Transverse colon (tissue), 4 donors: ENCODE data around the gene RBM42. TPM values are rescaled to one million over a fixed set of nuclear protein-coding genes. Genes with fewer than 3 reads are reported as not detected.

ENCODE experiments used
- DNase-seq: peaks from one replicate; pipeline ENCODE4 v3.0.0-alpha.2; 2019
- H3K27ac ChIP-seq, 4 donors: fragments of 200-600 bp; sonication (generic); 2 replicates each; pipeline ENCODE4 v1.5.1; 2016 to 2018; ENCODE audit warnings: inconsistent platforms in 4 of 4
- H3K27me3 ChIP-seq: fragments of 200-600 bp; sonication (generic); 2 replicates; pipeline ENCODE4 v1.5.1; 2017; ENCODE audit warnings: inconsistent platforms
- H3K36me3 ChIP-seq, 4 donors: fragments of 200-600 bp; sonication (generic); 2 replicates each; pipeline ENCODE4 v1.5.1; 2017 to 2019; ENCODE audit warnings: inconsistent platforms in 4 of 4
- H3K4me1 ChIP-seq, 4 donors: fragments of 200-600 bp; sonication (generic); 2 replicates each; pipeline ENCODE4 v1.5.1; 2017 to 2020; ENCODE audit warnings: inconsistent platforms in 4 of 4
- H3K4me3 ChIP-seq, 4 donors: fragments of 200-600 bp; sonication (generic); 1 replicate in 1 of 4; 2 replicates in 3 of 4; pipeline versions ENCODE4 v1.5.1 to v1.6.1; 2017 to 2019; ENCODE audit warnings: inconsistent platforms in 4 of 4
- H3K9me3 ChIP-seq, 2 donors: fragments of 200-600 bp; sonication (generic); 2 replicates each; pipeline ENCODE4 v1.5.1; 2017 to 2019; ENCODE audit warnings: inconsistent platforms in 2 of 2
- CTCF ChIP-seq, 5 experiments: fragments of 200-600 bp in 3 of 5; fragments of 450-650 bp in 2 of 5; sonication (generic) in 3 of 5; IDR thresholded peaks; 1 replicate in 2 of 5; 2 replicates in 3 of 5; pipeline ENCODE4 v1.5.1; 2016 to 2017; ENCODE audit warnings: antibody characterized with exemption in 5 of 5, inconsistent platforms in 3 of 5, mild to moderate bottlenecking in 2 of 5, moderate library complexity in 1 of 5
- EP300 ChIP-seq: sonication (generic); formaldehyde crosslinking; IDR thresholded peaks from one replicate; pipeline ENCODE4 v1.6.1; 2017; ENCODE audit warnings: antibody characterized with exemption, low read depth
- POLR2A ChIP-seq: fragments of 450-650 bp; IDR thresholded peaks from one replicate; pipeline ENCODE4 v1.6.1; 2016; ENCODE audit warnings: antibody characterized with exemption, mild to moderate bottlenecking, moderate library complexity
- POLR2AphosphoS5 ChIP-seq, 3 donors: sonication (generic); formaldehyde crosslinking; IDR thresholded peaks; one replicate each; pipeline ENCODE4 v1.6.1; 2016; ENCODE audit warnings: antibody characterized with exemption in 3 of 3
- WGBS, 2 donors: methylation state at CpG; one replicate each; pipeline ENCODE4 v1.1.5; 2018; ENCODE audit warnings: low coverage in 1 of 2; 5-methylcytosine and 5-hydroxymethylcytosine counted together
- in situ Hi-C, 4 donors: fragments of 200-750 bp; cut with MboI; loops; one replicate each; pipeline versions ENCODE4 v1.15.0 to v1.15.1; 2017; ENCODE audit warnings: low sequenced_read_pairs in 3 of 4, low pct_ligation_motif_present in 1 of 4, low pct_unique_long_range_greater_than_20kb in 1 of 4
- intact Hi-C: fragments of 100-400 bp; cut with DNase I; formaldehyde crosslinking; loops from one replicate; pipeline ENCODE4 v1.15.1; 2023; ENCODE audit warnings: low total_unique reads
- total RNA-seq, 4 donors: library from RNA; depleted of rRNA; stranded (reverse); fragments of >200 nt; gene quantifications; one replicate each; pipeline ENCODE4 v1.1.0, GENCODE V29; 2016

Gene RBM42
- total RNA-seq, 4 donors from 2014 or later: 53.1 to 107 (median 62.5) TPM

GRCh38 chr19:35669566-35669965, 40.7 kb downstream of the RBM42 start:
- 60 to 76% methylated on average over 3 to 6 of the region's 6 CpGs for WGBS, 2 donors

DNA sequence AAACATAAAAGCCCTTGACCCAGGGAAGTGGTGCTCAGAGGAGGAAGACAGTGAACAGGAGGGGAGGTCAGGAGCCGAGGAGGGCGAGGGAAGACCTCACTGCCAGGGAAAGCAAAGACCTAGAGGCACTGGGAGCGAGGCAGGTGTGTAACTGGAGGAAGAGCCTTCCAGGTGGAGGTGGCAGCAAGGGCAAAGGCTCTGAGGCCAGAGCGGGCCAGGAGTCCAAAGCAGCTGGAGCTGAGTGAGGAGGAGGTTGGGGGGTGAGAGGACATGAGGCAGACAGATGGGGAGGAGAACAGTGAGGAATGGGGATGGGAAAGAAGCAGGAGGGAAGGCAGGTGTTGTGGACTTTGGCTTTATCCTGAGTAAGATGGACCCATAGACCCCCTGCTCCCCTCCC, 41.1 kb downstream of the RBM42 start:
- TF ChIP-seq POLR2AphosphoS5 (IDR thresholded peaks at IDR 0.05) (no peak), EP300 (no peak), CTCF (IDR thresholded peaks at IDR 0.05) (no peak), POLR2A (no peak)
- Histone ChIP-seq H3K4me1 (peaks cover 0 to 9% (median 4%) of the 10 kb centered on the region in 4 donors), H3K27ac (no peak overlapping the region), H3K36me3 (no peaks in the 10 kb centered on the region), H3K9me3 (no peaks in the 10 kb centered on the region), H3K4me3 (no peak overlapping the region), H3K27me3 (peaks cover 33% of the 10 kb centered on the region)
- intact Hi-C loops (no loop called here), in situ Hi-C loops (no loop called here)
- WGBS, 2 donors: 25 to 46% methylated on average over 4 of the region's 4 CpGs
- DNase-seq: no peak

More at GRCh38 chr19:35669566-35669965, 40.7 kb downstream of the RBM42 start:
- H3K27me3 ChIP-seq: peaks cover 32% of the 10 kb centered on the region
- no peaks in the 10 kb centered on the region for H3K9me3 ChIP-seq
- intact Hi-C loops (no loop called here), in situ Hi-C loops (no loop called here)
- H3K4me3 ChIP-seq: no peak overlapping the region
- no peak overlapping the region for H3K27ac ChIP-seq
- H3K36me3 ChIP-seq: no peaks in the 10 kb centered on the region
- peaks cover 0 to 9% (median 4%) of the 10 kb centered on the region in 4 donors for H3K4me1 ChIP-seq
- TF ChIP-seq EP300 (no peak), POLR2AphosphoS5 (IDR thresholded peaks at IDR 0.05) (no peak), POLR2A (no peak), CTCF (IDR thresholded peaks at IDR 0.05) (no peak)
- no peak for DNase-seq

GRCh38 chr19:35670686-35671085, 41.9 kb downstream of the RBM42 start:
- Histone ChIP-seq H3K27ac (no peak overlapping the region), H3K4me1 (peaks cover 0 to 9% (median 4%) of the 10 kb centered on the region in 4 donors), H3K27me3 (peaks cover 39% of the 10 kb centered on the region), H3K36me3 (no peaks in the 10 kb centered on the region), H3K4me3 (no peak overlapping the region), H3K9me3 (no peaks in the 10 kb centered on the region)
- in situ Hi-C loops: no loop called here
- WGBS, 2 donors: 91% methylated on average over 1 of the region's 1 CpG; no CpG with 5 or more reads in 1 of the 2 donors
- TF ChIP-seq EP300: no peak
- TF ChIP-seq POLR2AphosphoS5 (IDR thresholded peaks at IDR 0.05): no peak
- no peak for TF ChIP-seq POLR2A
- no peak for TF ChIP-seq CTCF (IDR thresholded peaks at IDR 0.05)
- intact Hi-C loops: no loop called here
- DNase-seq: no peak

- TF ChIP-seq CTCF (IDR thresholded peaks at IDR 0.05) (no peak), EP300 (no peak), POLR2A (no peak), POLR2AphosphoS5 (IDR thresholded peaks at IDR 0.05) (no peak)
- no peak overlapping the region for H3K27ac ChIP-seq
- peaks cover 39% of the 10 kb centered on the region for H3K27me3 ChIP-seq
- no peak overlapping the region for H3K4me3 ChIP-seq
- no peaks in the 10 kb centered on the region for H3K9me3 ChIP-seq
- 21 to 25% methylated on average over 3 of the region's 3 CpGs for WGBS, 2 donors
- DNase-seq: no peak
- intact Hi-C loops (no loop called here), in situ Hi-C loops (no loop called here)
- peaks cover 0 to 9% (median 4%) of the 10 kb centered on the region in 4 donors for H3K4me1 ChIP-seq
- H3K36me3 ChIP-seq: no peaks in the 10 kb centered on the region
Measured at GRCh38 chr19:35671818-35672217, 43.0 kb downstream of the RBM42 start.
